Natural killer cell (primary cell): ENCODE results near the gene ALDH1L1. TPM values are rescaled to one million over a fixed set of nuclear protein-coding genes. Genes with fewer than 3 reads are reported as not detected.

Experiments
- ATAC-seq, 3 donors: fragments of 150-1000 bp in 2 of 3; fragments of 200-7000 bp in 1 of 3; cut with Tn5 transposase; 1 replicate in 1 of 3; 2 replicates in 2 of 3; pipeline ENCODE4 v1.10.0; 2021; ENCODE audit warnings: mild to moderate bottlenecking in 2 of 3, moderate library complexity in 2 of 3
- DNase-seq, 2 donors: peaks; one replicate each; pipeline versions ENCODE4 v3.0.0 to v3.0.0-alpha.2; 2013 to 2021; ENCODE audit warnings: mixed read lengths in 1 of 2
- H3K27ac ChIP-seq: one replicate; pipeline ENCODE4 v1.5.1; 2013; ENCODE audit warnings: mild to moderate bottlenecking, low read length
- H3K27me3 ChIP-seq: one replicate; pipeline ENCODE4 v1.6.1; 2013; ENCODE audit warnings: low read length; ENCODE audit not compliant: control insufficient read depth, insufficient read depth
- H3K36me3 ChIP-seq: one replicate; pipeline ENCODE4 v1.6.1; 2013; ENCODE audit warnings: low read length; ENCODE audit not compliant: control insufficient read depth, insufficient read depth
- H3K4me1 ChIP-seq: one replicate; pipeline ENCODE4 v1.6.1; 2013; ENCODE audit warnings: low read length; ENCODE audit not compliant: control insufficient read depth, insufficient read depth
- H3K4me3 ChIP-seq: one replicate; pipeline ENCODE4 v1.5.1; 2013; ENCODE audit warnings: low read length
- H3K9me3 ChIP-seq: one replicate; pipeline ENCODE4 v1.6.1; 2013; ENCODE audit warnings: low read length; ENCODE audit not compliant: control insufficient read depth, insufficient read depth
- H3K27ac Mint-ChIP-seq, 2 donors: one replicate each; pipeline ENCODE4 v1.8.0; 2022; ENCODE audit warnings: mild to moderate bottlenecking in 2 of 2, mixed read lengths in 2 of 2, moderate library complexity in 1 of 2
- H3K27me3 Mint-ChIP-seq, 2 donors: one replicate each; pipeline ENCODE4 v1.8.0; 2022; ENCODE audit warnings: low read depth in 2 of 2, mixed read lengths in 2 of 2
- H3K36me3 Mint-ChIP-seq: one replicate; pipeline ENCODE4 v1.8.0; 2022; ENCODE audit warnings: mixed read lengths
- H3K4me1 Mint-ChIP-seq, 2 donors: one replicate each; pipeline ENCODE4 v1.8.0; 2022; ENCODE audit warnings: mixed read lengths in 2 of 2
- H3K4me3 Mint-ChIP-seq: one replicate; pipeline ENCODE4 v1.8.0; 2022; ENCODE audit warnings: mild to moderate bottlenecking, moderate library complexity, mixed read lengths
- H3K9me3 Mint-ChIP-seq, 2 donors: one replicate each; pipeline ENCODE4 v1.8.0; 2022; ENCODE audit warnings: mixed read lengths in 2 of 2
- CTCF ChIP-seq: fragments of 200-600 bp; IDR thresholded peaks from one replicate; pipeline ENCODE4 v1.8.0; 2022; ENCODE audit warnings: antibody characterized with exemption
- WGBS: methylation state at CpG from one replicate; pipeline ENCODE4 v1.1.7; 2013; ENCODE audit warnings: missing lambda C conversion rate; ENCODE audit not compliant: insufficient coverage; 5-methylcytosine and 5-hydroxymethylcytosine counted together
- intact Hi-C: fragments of 100-400 bp; cut with micrococcal nuclease; formaldehyde crosslinking; loops from one replicate; pipeline ENCODE4 v1.14.2; 2022
- total RNA-seq, 4 donors: library from RNA; stranded (reverse); fragments of 120-200 nt in 1 of 4; gene quantifications; one replicate each; pipeline versions ENCODE4 v1.2.3 to v1.2.4, GENCODE V29; 2013 to 2022

Gene ALDH1L1
- total RNA-seq, 3 donors from 2014 or later (not counting 1 experiment from before 2014, with no cell fraction given), result not detected

GRCh38 chr3:126125781-126126251 lies 54.6 kb downstream of the ALDH1L1 start:
- Histone ChIP-seq H3K36me3 (no peaks in the 10 kb centered on the region), H3K4me1 (no peaks in the 10 kb centered on the region), H3K27ac (no peak overlapping the region), H3K27me3 (no peaks in the 10 kb centered on the region), H3K4me3 (no peak overlapping the region), H3K9me3 (no peaks in the 10 kb centered on the region)
- intact Hi-C loops, result no loop called here
- peaks cover 5 to 17% of the 10 kb centered on the region in 2 donors for H3K27me3 Mint-ChIP-seq
- no peak for TF ChIP-seq CTCF
- WGBS, result 81% methylated on average over 2 of the region's 2 CpGs
- DNase-seq (peak in 1 of 2 donors; percentile 8), ATAC-seq (no peak)
- no peaks in the 10 kb centered on the region for H3K4me1 Mint-ChIP-seq
- H3K9me3 Mint-ChIP-seq, result no peaks in the 10 kb centered on the region
- H3K4me3 Mint-ChIP-seq, result no peak overlapping the region
- no peak overlapping the region for H3K27ac Mint-ChIP-seq
- H3K36me3 Mint-ChIP-seq, result no peaks in the 10 kb centered on the region

- intact Hi-C loops, result no loop called here
- Histone ChIP-seq H3K4me1 (no peaks in the 10 kb centered on the region), H3K4me3 (no peak overlapping the region), H3K27ac (no peak overlapping the region), H3K27me3 (no peaks in the 10 kb centered on the region), H3K36me3 (no peaks in the 10 kb centered on the region), H3K9me3 (no peaks in the 10 kb centered on the region)
- Mint-ChIP-seq H3K27ac (no peak overlapping the region), H3K9me3 (no peaks in the 10 kb centered on the region), H3K4me3 (no peak overlapping the region), H3K36me3 (no peaks in the 10 kb centered on the region), H3K27me3 (peaks cover 5 to 17% of the 10 kb centered on the region in 2 donors), H3K4me1 (no peaks in the 10 kb centered on the region)
- DNase-seq (peak in 1 of 2 donors; percentile 4), ATAC-seq (no peak)
- WGBS, result 83% methylated on average over 5 of the region's 5 CpGs
- TF ChIP-seq CTCF, result no peak
Measured at GRCh38 chr3:126125341-126125740, 55.0 kb downstream of the ALDH1L1 start.

- DNase-seq (peak in 1 of 2 donors; percentile 2), ATAC-seq (no peak)
- intact Hi-C loops, result no loop called here
- Histone ChIP-seq H3K36me3 (no peaks in the 10 kb centered on the region), H3K27me3 (no peaks in the 10 kb centered on the region), H3K4me1 (no peaks in the 10 kb centered on the region), H3K27ac (no peak overlapping the region), H3K9me3 (no peaks in the 10 kb centered on the region), H3K4me3 (no peak overlapping the region)
- Mint-ChIP-seq H3K4me1 (no peaks in the 10 kb centered on the region), H3K27ac (no peak overlapping the region), H3K27me3 (peaks cover 5 to 16% of the 10 kb centered on the region in 2 donors), H3K4me3 (no peak overlapping the region), H3K36me3 (no peaks in the 10 kb centered on the region), H3K9me3 (no peaks in the 10 kb centered on the region)
- 87% methylated on average over 9 of the region's 9 CpGs for WGBS
- no peak for TF ChIP-seq CTCF
Measured at GRCh38 chr3:126124896-126125295, 55.5 kb downstream of the ALDH1L1 start.

GRCh38 chr3:126124148-126124868 lies 56.1 kb downstream of the ALDH1L1 start:
- H3K4me3 Mint-ChIP-seq, result no peak overlapping the region
- no peak for ATAC-seq
- Histone ChIP-seq H3K27ac (no peak overlapping the region), H3K9me3 (no peaks in the 10 kb centered on the region), H3K4me1 (no peaks in the 10 kb centered on the region), H3K4me3 (no peak overlapping the region), H3K27me3 (no peaks in the 10 kb centered on the region), H3K36me3 (no peaks in the 10 kb centered on the region)
- peaks cover 7 to 18% of the 10 kb centered on the region in 2 donors for H3K27me3 Mint-ChIP-seq
- no peak overlapping the region for H3K27ac Mint-ChIP-seq
- 81% methylated on average over 10 of the region's 10 CpGs for WGBS
- no peaks in the 10 kb centered on the region for H3K4me1 Mint-ChIP-seq
- no peaks in the 10 kb centered on the region for H3K36me3 Mint-ChIP-seq
- H3K9me3 Mint-ChIP-seq, result no peaks in the 10 kb centered on the region
- peak in 1 of 2 donors; percentile 13 for DNase-seq
- no peak for TF ChIP-seq CTCF
- intact Hi-C loops, result no loop called here
